M059J (cell line): ENCODE results near the gene RAB13. TPM values are rescaled to one million over a fixed set of nuclear protein-coding genes. Genes with fewer than 3 reads are reported as not detected.

Experiments used
- DNase-seq: peaks from one replicate; pipeline ENCODE4 v3.0.0-alpha.2; 2012; ENCODE audit warnings: low read depth
- total RNA-seq: library from RNA; depleted of rRNA; stranded (reverse); fragments of >200 nt; shearing (Covaris generic); gene quantifications from 2 replicates; pipeline ENCODE4 v1.2.3, GENCODE V29; 2014

RAB13 gene
- total RNA-seq, 1 experiment from 2014 or later, result 45.6 TPM

GRCh38 chr1:153977250-153978240 lies 8.6 kb downstream of the RAB13 start, which contains the start of gene JTB:
Gene JTB, minus strand, starts transcription at chr1:153977674. Its CDS starts 422 bp downstream, at chr1:153977252.
- DNase-seq, result peak; percentile 87

GRCh38 chr1:153976819-153977249 lies 9.3 kb downstream of the RAB13 start:
- DNase-seq, result no peak

DNA sequence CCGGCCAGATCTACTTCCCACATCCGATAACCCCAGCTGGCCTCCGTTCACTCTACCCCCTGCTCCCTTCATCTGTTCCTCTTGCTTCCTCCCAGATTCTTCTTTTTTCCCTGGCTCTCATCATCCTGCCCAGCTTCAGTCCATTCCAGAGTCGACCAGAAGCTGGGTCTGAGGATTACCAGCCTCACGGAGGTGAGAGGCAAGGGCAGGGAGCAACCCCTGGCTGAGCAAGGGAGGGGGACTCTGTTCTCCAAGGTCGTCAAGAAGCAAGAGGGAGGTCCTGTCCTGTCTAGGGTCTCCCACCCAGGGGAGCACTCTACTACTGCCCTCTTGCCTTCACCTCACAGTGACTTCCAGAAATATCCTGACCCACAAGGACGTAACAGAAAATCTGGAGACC lies 12.6 kb downstream of the RAB13 start:
- DNase-seq, result no peak

- DNase-seq, result no peak
These were observed 13.1 kb downstream of the RAB13 start for GRCh38 chr1:153973071-153973470.

GRCh38 chr1:153970346-153970745 lies 15.8 kb downstream of the RAB13 start:
- DNase-seq, result no peak

DNA sequence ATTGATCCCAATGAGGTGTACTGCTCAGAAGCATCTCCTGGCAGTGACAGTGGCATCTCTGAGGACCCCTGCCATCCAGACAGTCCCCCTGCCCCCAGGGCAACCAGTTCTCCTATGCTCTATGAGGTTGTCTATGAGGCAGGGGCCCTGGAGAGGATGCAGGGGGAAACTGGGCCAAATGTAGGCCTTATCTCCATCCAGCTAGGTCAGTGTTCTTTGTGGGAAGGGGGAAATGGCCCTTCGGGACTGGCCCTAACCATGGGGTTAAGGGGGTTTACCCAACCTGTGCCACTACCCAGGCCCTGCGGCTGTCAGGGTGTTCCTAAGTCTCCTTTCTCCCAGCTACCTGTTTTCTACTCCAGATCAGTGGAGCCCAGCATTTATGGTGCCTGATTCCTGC lies 17.2 kb downstream of the RAB13 start:
- no peak for DNase-seq

DNA sequence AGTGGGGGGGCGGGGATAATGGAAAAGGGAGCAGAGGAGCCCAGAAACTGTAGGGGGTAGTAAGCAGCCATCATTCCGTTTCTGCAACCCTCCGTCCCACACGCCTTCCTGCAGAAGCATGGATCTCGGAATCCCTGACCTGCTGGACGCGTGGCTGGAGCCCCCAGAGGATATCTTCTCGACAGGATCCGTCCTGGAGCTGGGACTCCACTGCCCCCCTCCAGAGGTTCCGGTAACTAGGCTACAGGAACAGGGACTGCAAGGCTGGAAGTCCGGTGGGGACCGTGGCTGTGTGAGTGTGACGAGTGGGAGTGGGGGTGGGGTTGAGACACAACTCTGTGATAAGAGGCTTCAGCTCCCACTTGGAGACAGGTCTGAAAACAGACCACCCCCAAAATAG lies 17.7 kb downstream of the RAB13 start:
- DNase-seq, result no peak

GRCh38 chr1:153968000-153968363 lies 18.2 kb downstream of the RAB13 start:
- no peak for DNase-seq

DNA sequence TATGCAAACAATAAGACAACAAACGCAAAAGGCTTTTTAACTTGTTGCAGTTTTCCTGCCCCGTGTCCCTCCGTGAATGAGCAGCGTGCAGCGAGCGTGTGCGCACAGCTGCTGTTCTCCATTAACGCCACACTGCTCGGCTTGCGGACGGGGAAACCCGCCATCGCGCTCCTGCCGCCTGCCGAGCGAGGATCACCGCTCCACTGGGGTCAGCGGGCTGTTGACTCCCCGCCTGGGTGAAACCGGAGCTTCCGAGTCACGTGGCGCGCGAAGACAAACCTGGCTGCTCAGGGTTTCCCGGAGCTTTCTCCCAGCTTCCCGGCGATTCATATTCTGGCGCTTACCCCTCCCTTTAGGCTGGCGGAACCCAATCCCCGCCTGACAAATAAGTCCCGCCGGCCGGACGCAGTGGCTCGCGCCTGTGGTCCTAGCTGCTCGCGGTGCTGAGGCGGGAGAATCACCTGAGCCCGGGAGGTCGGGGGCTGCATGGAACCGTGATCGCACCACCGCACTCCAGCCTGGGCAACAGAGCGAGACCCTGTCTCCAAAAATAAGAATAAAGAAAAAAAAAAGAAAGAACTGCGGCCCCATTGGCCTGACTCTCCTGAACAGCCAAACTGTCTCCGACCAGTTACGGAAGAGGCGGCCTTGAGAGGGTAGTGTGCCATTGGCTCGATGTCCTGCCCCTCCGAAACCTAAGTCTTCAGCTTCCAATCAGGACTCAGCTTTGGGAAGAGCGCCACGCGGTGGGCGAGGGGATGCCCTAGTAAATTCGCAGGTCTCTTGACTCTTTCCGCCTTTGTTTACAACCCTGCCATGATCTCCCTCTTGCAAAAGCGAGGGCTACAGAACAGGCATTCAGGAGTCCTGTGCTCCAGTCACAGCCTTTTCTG lies 18.8 kb downstream of the RAB13 start, which contains the start of gene CREB3L4:
CREB3L4 (plus strand) TSS at position 796 of the 893 bp plus-strand sequence. CDS start 624 bp downstream, outside the sequence.
- DNase-seq, result peak; percentile 98

- DNase-seq, result peak; percentile 70
These were observed 22.2 kb downstream of the RAB13 start for GRCh38 chr1:153963850-153964331.

- peak; percentile 96 for DNase-seq
These were observed 22.9 kb downstream of the RAB13 start, which contains the start of gene SLC39A1 for GRCh38 chr1:153963030-153963849. Gene SLC39A1, minus strand, starts transcription at chr1:153963537. Its CDS starts 822 bp downstream, at chr1:153962715.

- peak; percentile 82 for DNase-seq
These were observed 23.8 kb downstream of the RAB13 start for GRCh38 chr1:153962088-153963029.

DNA sequence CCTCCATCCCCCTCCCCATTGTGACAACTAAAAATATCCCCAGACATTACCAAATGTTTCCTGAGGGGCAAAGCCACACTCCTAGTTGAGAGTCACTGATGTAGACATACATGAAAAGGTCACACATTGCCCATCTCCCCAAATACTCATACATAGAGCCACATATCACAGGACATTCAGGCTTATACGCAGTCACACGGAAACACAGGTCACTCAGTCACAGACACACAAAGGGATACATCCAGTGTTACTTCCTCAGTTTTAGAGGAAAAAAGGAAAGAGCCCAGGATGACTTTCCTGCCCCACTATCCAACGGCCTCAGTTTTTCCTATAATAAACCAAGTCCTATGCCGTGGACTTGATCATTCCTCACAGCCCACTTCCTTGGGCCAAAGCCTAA lies 24.7 kb downstream of the RAB13 start:
- no peak for DNase-seq

DNA sequence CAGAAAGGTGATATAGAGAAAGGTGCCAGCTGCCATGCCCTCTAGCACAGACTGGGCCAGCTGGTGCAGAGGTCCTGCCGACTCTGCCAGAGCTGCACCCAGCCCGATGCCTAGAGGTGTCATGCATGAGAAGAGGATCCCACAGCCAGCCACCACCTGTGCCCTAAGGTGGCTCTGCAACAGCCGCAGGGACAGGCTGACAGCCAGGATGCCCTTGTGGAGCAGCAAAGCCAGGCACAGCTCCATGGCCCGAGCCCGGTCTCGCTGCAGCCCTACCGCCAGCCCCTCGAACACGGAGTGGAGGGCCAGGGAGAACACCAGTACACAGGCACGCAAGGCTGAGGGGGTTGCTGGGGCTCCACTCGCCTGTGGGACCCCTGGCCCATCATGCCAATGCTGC lies 25.9 kb downstream of the RAB13 start:
- DNase-seq, result no peak

- DNase-seq, result no peak
These were observed 26.7 kb downstream of the RAB13 start for GRCh38 chr1:153959454-153959853.

- no peak for DNase-seq
These were observed 27.2 kb downstream of the RAB13 start for GRCh38 chr1:153958961-153959260.

- peak; percentile 99 for DNase-seq
These were observed 27.8 kb downstream of the RAB13 start, which contains the start of gene CRTC2 for GRCh38 chr1:153958111-153958960. Gene CRTC2, minus strand, starts transcription at chr1:153958612. Its CDS starts 115 bp downstream, at chr1:153958497.

DNA sequence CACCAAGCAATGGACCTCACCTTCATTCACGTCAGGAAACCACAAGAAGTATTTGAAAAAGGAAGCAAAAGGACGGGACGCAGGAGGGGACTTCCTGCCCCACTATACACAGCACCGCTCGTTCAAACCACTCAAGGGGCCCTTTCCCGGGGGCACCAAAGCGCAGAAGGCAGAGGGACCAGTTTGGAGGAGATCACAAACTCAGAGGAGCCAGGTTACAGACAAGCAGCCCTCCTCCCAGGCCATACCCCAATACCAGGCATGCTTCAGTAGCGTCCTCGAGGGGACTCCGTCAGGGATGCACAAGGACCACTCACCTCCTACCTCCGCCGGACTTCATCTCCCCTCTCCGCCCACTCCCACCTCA lies 28.4 kb downstream of the RAB13 start:
- DNase-seq, result peak; percentile 43
